Tibial artery (tissue), 4 donors: ENCODE measurements around the gene CD151.

Experiments
- DNase-seq, 2 donors: peaks; one replicate each; pipeline ENCODE4 v3.0.0-alpha.2; 2019
- H3K27ac ChIP-seq, 2 donors: fragments of 200-600 bp; sonication (generic) in 1 of 2; 1 replicate in 1 of 2; 2 replicates in 1 of 2; pipeline ENCODE4 v1.5.1; 2018 to 2019; ENCODE audit warnings: mild to moderate bottlenecking in 1 of 2
- H3K27me3 ChIP-seq, 2 donors: fragments of 200-600 bp; sonication (generic) in 1 of 2; one replicate each; pipeline versions ENCODE4 v1.5.1 to v1.6.0; 2016 to 2019
- H3K36me3 ChIP-seq, 3 donors: fragments of 200-600 bp; sonication (generic) in 2 of 3; one replicate each; pipeline ENCODE4 v1.5.1; 2016 to 2019; ENCODE audit warnings: mild to moderate bottlenecking in 2 of 3
- H3K4me1 ChIP-seq, 4 donors: fragments of 200-600 bp; sonication (generic) in 2 of 4; 1 replicate in 3 of 4; 2 replicates in 1 of 4; pipeline ENCODE4 v1.5.1; 2016 to 2019
- H3K4me3 ChIP-seq, 2 donors: fragments of 200-600 bp; sonication (generic) in 1 of 2; 1 replicate in 1 of 2; 2 replicates in 1 of 2; pipeline ENCODE4 v1.5.1; 2018 to 2019; ENCODE audit warnings: mild to moderate bottlenecking in 2 of 2
- H3K9me3 ChIP-seq, 3 donors: fragments of 200-600 bp; sonication (generic) in 1 of 3; one replicate each; pipeline ENCODE4 v1.5.1; 2016 to 2019
- intact Hi-C: fragments of 100-400 bp; cut with DNase I; formaldehyde crosslinking; loops from one replicate; pipeline ENCODE4 v1.15.0; 2023; ENCODE audit warnings: low total_unique reads
- TF ChIP-seq, protein P1 (sequence below), 2 experiments: fragments of 200-600 bp in 1 of 2; fragments of 450-650 bp in 1 of 2; IDR thresholded peaks; one replicate each; pipeline ENCODE4 v1.5.1; 2017 to 2019; ENCODE audit warnings: antibody characterized with exemption in 2 of 2, mild to moderate bottlenecking in 1 of 2, moderate library complexity in 1 of 2

CD151 gene

DNA sequence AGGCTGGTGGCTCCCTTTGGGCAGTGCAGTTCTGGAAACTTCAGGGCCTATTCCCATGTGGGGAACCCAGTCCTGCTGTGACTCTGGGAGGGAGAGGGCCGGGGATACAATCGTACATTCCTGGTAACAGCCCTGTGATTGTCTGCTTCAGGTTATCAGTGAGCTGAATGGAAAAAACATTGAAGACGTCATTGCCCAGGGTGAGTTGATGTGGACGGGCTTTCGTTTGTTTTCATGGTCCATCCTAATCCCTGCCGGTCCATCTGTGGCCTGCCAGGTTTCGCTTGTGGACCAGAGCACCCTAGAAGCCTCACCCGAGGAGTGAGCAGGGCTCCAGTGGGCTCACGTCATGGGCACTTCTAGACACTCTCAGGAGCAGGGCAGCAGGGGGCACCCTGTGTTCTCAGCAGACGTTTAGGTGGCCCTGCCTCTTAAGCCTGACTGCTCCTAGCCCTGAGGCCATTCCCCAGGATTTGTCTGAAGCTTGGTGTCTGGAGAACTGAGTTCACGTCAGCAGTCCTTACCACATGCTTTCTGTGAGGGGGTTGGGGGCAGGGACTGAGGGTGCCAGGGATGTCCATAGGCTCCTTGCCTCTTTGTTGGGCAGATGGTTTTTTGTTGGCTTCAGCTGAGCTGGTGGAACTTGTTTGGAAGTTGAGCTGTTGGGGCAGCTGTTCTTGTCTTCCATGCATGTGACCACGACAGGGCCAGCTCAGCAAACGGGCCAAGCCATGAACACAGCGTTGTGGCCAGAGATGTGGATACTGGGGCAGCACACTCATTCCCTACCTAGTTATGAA, 21.1 kb upstream of the CD151 start:
- Histone ChIP-seq H3K27me3 (no peaks in the 10 kb centered on the region), H3K4me1 (peaks cover 0 to 33% (median 28%) of the 10 kb centered on the region in 4 donors), H3K4me3 (no peak overlapping the region), H3K27ac (no peak overlapping the region), H3K36me3 (peaks cover 26 to 35% (median 29%) of the 10 kb centered on the region in 3 donors), H3K9me3 (no peaks in the 10 kb centered on the region)
- DNase-seq, result no peak
- TF ChIP-seq, protein P1, sequence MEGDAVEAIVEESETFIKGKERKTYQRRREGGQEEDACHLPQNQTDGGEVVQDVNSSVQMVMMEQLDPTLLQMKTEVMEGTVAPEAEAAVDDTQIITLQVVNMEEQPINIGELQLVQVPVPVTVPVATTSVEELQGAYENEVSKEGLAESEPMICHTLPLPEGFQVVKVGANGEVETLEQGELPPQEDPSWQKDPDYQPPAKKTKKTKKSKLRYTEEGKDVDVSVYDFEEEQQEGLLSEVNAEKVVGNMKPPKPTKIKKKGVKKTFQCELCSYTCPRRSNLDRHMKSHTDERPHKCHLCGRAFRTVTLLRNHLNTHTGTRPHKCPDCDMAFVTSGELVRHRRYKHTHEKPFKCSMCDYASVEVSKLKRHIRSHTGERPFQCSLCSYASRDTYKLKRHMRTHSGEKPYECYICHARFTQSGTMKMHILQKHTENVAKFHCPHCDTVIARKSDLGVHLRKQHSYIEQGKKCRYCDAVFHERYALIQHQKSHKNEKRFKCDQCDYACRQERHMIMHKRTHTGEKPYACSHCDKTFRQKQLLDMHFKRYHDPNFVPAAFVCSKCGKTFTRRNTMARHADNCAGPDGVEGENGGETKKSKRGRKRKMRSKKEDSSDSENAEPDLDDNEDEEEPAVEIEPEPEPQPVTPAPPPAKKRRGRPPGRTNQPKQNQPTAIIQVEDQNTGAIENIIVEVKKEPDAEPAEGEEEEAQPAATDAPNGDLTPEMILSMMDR (IDR thresholded peaks at IDR 0.05), result no peak
- intact Hi-C loops, result no loop called here

DNA sequence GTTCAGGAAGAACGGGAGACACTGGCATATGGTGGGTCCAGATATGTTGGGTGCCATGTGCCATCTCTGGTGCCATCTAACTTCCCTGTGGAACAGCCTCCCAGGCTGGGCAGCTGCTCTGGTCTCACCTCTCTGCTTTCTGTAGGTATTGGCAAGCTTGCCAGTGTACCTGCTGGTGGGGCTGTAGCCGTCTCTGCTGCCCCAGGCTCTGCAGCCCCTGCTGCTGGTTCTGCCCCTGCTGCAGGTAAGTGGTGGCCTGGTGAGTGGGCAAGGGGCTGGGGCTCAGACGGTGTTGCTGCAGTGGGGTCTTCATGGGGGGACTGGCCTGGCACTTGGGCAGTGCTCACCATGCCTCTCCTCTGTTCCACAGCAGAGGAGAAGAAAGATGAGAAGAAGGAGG, 20.4 kb upstream of the CD151 start:
- TF ChIP-seq, protein P1 (IDR thresholded peaks at IDR 0.05), result no peak
- H3K4me3 ChIP-seq, result no peak overlapping the region
- H3K36me3 ChIP-seq, result peaks cover 26 to 35% (median 29%) of the 10 kb centered on the region in 3 donors
- no peaks in the 10 kb centered on the region for H3K27me3 ChIP-seq
- H3K27ac ChIP-seq, result no peak overlapping the region
- no peak for DNase-seq
- H3K9me3 ChIP-seq, result no peaks in the 10 kb centered on the region
- H3K4me1 ChIP-seq, result peaks cover 0 to 33% (median 28%) of the 10 kb centered on the region in 4 donors
- intact Hi-C loops, result no loop called here

DNA sequence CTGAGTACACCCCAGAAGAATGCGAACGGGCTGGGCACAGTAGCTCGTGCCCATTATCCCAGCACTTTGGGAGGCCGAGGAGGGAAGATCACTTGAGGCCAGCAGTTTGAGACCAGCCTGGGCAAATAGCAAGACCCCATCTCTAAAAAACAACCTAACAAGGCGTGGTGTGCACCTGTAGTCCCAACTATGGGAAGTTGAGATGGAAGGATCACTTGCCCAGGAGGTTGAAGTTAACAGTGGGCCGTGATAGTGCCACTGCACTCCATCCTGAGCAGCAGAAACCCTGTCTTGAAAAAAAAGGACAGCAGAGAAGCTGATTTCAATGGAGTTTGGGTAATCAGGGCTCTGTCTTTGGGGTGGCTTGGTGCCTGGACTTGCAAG, 19.7 kb upstream of the CD151 start:
- intact Hi-C loops, result no loop called here
- Histone ChIP-seq H3K27ac (no peak overlapping the region), H3K27me3 (no peaks in the 10 kb centered on the region), H3K36me3 (peaks cover 26 to 35% (median 29%) of the 10 kb centered on the region in 3 donors), H3K4me1 (peaks cover 0 to 32% (median 27%) of the 10 kb centered on the region in 4 donors), H3K9me3 (no peaks in the 10 kb centered on the region), H3K4me3 (no peak overlapping the region)
- TF ChIP-seq, protein P1 (IDR thresholded peaks at IDR 0.05), result no peak
- no peak for DNase-seq

DNA sequence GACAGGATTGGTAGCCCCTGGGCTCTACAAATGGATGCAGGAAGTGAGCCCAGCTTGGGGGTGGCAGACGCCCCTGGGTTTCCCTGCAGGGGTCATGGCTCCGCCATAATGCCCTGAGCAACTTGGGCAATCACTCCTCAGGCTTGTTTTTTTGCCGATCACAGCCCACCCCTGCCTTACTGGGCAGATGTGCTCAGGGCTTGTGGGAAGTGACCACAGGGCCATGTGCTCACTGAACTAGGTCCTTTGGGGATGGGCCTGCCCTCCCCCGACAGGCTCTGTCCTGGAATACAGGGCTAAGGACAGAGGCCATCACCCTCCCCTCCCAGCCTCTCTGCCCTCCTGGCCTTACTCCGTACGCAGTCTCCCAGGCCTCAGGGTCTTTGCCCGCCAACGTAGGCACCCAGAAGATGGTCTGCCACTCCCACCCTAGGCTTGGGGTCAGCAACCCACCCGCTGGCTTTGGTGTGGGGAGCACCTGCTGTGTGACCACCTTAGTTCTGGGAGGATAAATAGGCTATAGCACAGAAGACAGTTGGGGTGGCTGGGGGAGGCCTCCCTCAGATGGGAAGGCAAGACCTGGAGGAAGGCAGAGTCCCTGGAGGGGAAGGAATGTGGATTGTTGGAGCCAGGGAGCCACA, 19.2 kb upstream of the CD151 start:
- intact Hi-C loops, result no loop called here
- no peak for DNase-seq
- H3K9me3 ChIP-seq, result no peaks in the 10 kb centered on the region
- H3K36me3 ChIP-seq, result peaks cover 26 to 35% (median 29%) of the 10 kb centered on the region in 3 donors
- no peak overlapping the region for H3K27ac ChIP-seq
- TF ChIP-seq, protein P1 (IDR thresholded peaks at IDR 0.05), result no peak
- H3K4me3 ChIP-seq, result no peak overlapping the region
- H3K27me3 ChIP-seq, result no peaks in the 10 kb centered on the region
- H3K4me1 ChIP-seq, result peaks cover 0 to 30% (median 25%) of the 10 kb centered on the region in 4 donors

DNA sequence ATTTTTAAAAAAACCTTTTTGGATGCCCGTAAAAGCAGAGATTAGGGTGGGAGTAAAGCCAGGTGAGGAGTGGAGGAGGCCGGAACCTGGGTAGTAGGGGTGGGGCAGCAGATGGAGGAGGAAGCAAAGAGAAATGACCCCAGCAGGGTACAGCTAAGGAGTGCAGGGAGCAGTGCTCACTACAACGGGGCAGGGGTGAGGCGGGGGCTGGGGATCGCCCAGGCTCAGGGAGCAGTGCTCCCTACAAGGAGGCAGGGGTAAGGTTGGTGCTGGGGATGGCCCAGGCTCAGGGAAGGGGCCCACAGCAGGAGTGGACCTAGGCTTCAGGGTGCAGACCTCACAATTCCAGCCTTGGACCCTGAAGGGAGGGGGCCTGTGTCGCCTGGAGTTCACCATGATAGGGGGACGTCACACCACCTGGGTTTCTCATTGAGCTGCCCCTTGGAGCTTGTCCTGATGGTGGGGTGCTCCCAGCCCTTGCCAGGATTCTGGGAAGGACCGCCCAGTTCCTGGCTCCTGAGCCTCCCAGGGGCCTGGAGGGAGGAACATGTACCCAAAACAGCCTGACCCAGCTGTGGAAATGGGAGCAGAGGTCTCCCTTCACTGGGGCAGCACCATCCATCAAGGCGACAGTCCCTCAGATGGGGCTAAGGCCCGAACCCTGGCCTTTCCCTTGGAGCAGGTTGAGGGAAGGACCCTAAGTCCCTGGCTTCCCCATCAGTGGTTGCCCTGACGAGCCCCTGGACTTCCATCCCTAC, 16.9 kb upstream of the CD151 start:
- Histone ChIP-seq H3K9me3 (no peaks in the 10 kb centered on the region), H3K27me3 (no peaks in the 10 kb centered on the region), H3K27ac (no peak overlapping the region), H3K4me3 (no peak overlapping the region), H3K4me1 (peaks cover 0 to 32% (median 25%) of the 10 kb centered on the region in 4 donors), H3K36me3 (peaks cover 26 to 35% (median 29%) of the 10 kb centered on the region in 3 donors)
- TF ChIP-seq, protein P1 (IDR thresholded peaks at IDR 0.05), result no peak
- DNase-seq, result no peak
- intact Hi-C loops, result no loop called here
